HG02943 (cell line): ENCODE measurements around the gene CUL4A.
"Not testable (repeated sequence)": the region's sequence is repeated elsewhere in the genome, so short reads cannot be mapped to it uniquely, and the experiment has no call there.

Source experiments
- ATAC-seq: cut with Tn5 transposase; IDR thresholded peaks from one replicate; pipeline ENCODE4 v1.9.1; 2021; ENCODE audit warnings: mild to moderate bottlenecking, low read depth, moderate library complexity; ENCODE audit not compliant: unreplicated experiment

Gene CUL4A

DNA sequence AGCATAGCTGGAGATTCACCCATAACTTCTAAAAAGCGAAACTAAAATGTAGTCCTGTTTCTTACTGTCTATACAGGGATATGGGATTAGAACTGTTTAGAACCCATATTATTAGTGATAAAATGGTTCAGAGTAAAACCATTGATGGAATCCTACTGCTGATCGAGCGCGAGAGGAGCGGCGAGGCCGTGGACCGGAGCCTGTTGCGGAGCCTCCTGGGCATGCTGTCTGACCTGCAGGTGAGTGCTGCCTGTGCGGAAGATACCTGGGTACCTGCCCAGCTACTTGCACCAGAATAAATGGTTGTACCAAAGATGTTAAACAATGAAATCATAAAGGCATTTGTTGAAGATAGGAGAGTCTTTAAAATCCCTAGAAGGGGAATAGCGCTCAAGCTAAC, 23.7 kb downstream of the CUL4A start:
- ATAC-seq = no peak

DNA sequence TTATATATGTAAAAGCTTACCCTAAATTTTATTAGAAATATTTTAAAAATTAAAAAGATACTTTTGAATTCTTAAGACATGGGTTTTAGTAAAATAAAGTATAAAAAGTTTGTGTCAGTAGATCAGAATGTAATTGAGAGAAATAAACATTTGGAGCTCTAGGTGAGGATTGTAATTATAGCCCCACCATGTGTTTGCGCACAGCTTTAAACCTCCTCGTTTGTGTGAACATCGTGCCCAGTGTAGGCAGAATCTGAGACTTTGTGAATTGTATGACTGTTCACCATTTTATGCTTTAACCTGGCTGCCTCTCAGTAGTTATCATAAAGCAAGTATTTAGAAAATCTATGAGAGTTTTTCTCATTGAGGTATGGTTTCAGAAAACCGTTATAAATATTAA, 29.1 kb downstream of the CUL4A start:
- ATAC-seq = no peak

DNA sequence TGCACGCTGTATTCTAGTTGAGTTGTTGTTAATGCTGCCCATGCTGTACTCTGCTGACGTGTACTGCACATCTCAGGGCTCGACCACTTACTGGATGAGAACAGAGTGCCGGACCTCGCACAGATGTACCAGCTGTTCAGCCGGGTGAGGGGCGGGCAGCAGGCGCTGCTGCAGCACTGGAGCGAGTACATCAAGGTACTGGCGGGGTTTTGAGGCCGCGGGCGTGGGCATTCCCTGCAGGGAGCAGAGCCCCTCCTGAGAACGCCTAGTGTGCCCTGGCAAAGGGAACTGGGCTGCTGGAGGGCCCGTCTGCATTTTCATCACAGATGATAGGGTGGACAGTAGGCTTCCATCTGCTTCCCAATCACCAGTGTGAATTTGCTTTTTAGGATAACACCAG, 29.9 kb downstream of the CUL4A start:
- ATAC-seq = no peak

DNA sequence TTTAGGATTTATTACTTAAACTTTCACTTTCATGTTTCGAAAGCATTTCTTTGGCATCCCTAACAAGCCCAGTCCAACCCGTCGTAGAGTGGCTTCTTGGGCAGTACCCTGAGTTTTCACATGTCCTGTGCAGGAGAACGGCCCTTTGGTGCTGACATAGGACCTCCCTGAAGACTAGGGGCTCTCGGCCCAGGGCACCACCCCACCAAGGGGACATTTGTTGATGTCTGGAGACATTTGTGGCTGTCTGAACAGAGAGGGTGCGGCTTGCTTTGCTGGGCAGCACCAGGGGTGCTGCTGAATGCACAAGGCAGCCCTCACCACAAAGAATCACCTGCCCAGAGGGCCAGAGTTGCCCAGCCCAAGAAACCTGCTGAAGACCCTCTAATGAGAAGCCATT, 30.6 kb downstream of the CUL4A start:
- no peak for ATAC-seq

DNA sequence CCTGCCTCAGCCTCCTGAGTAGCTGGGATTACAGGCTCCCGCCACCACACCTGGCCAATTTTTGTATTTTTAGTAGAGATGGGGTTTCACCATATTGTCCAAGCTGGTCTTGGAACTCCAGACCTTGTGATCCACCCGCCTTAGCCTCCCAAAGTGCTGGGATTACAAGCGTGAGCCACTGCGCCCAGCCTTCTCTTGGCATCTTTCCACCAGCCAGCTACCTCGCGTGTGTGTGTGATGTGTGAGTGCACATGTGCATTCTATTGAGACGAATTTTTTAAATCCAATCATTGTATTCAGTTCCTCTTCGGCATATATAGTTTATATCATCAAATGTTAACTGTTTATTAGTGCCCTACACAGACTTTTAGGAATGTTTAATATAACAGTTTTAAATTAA, 32.2 kb downstream of the CUL4A start:
- not testable (repeated sequence) for ATAC-seq

DNA sequence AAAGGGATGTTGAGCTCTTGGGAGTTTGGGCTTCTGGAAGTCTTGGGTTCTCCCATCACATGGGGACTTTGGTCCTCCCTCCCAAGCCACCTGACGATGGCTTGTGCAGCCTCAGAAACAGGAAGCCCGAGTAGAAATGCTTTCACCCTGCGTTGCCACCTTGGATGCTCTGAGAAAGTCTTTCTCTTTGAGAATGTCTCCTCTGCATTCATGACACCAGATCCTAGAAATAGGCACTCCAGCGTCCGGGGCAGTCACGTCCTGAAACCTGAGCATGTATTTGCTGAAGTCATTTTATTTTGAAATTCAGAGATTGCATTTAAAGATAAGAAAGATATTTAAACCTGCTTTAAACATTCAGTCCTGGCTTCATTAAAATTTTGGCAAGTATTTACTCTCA, 34.4 kb downstream of the CUL4A start:
- ATAC-seq = no peak

DNA sequence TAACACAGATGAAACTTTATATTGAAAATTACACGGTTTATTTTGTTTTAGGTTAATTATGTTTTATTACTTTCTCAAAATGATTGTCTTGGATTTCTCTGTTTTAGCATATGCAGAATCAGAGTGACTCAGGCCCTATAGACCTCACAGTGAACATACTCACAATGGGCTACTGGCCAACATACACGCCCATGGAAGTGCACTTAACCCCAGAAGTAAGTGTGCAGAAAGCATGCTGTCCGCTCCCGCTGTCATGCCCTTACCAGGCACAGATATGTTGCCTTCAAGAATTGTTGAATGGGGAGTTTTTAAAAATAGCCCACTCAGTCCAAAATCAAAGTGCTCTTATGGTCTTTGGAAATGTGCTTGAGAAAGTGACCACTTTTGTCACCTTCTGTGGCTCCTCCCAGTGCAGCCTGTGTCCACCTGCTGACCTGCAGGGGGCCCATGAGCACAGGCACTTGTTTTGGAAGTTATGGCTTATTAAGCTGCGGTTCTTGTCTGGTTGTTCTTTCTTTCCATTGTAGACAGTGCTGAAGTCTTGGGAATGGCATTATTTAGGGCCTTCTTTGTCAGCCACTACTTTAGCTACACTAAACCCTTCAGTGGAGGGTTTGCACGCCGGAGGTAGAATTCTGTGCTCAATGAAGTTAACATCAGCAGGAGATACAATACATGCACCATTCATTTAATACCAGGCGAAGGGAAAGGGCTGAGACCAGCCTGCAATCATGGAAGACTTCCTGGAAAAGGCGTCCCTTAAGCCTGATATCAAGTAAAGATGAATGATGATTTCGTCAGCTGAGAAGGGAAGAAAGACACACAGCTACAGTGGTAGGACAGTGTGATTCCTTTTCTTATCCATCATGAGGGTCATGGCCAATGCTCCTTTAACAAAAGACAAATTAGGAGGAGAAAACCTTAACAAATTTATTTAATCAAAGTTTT, 36.7 kb downstream of the CUL4A start:
- no peak for ATAC-seq

DNA sequence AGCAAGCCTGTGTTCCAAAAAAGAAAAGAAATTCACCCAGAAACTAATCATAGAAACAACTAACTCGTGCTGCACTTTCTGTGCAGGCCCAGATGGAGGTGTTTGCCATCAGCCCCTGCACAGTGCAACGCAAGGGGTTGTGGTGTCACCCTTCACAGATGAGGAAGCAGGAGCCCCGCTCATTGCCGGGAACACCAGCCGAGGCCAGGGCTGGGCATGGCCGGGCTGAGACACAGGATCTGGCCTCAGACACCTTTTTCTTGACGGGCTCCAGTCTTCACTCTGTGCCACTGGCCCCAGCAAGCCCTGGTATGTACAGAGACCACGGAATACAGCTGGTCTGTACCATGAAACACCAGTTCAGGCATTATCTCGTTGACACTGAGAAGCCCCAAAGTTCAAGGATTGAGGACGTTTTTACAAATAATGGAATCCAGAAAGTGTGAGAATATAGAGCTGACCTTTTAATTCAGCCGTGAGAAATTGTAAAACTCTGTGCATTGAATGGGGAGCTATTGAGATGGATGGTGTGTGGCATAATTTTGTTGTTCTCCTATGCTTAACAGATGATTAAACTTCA, 43.2 kb downstream of the CUL4A start:
- ATAC-seq = no peak

DNA sequence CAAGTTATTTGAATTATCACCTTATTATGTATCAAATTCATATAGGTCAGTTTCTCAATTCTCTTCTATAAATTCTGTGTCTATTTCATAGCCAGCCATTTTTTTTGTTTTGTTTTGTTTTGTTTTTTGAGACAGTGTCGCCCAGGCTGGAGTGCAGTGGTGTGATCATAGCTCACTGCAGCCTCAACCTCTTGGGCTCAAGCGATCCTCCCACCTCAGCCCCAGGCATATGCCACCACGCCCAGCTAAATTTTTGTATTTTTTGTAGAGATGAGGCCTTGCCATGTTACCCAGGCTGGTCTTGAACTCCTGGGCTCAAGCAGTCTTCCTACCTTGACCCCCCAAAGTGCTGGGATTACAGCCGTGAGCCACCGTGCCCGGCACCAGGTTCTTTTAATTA, 48.5 kb downstream of the CUL4A start:
- ATAC-seq = not testable (repeated sequence)

DNA sequence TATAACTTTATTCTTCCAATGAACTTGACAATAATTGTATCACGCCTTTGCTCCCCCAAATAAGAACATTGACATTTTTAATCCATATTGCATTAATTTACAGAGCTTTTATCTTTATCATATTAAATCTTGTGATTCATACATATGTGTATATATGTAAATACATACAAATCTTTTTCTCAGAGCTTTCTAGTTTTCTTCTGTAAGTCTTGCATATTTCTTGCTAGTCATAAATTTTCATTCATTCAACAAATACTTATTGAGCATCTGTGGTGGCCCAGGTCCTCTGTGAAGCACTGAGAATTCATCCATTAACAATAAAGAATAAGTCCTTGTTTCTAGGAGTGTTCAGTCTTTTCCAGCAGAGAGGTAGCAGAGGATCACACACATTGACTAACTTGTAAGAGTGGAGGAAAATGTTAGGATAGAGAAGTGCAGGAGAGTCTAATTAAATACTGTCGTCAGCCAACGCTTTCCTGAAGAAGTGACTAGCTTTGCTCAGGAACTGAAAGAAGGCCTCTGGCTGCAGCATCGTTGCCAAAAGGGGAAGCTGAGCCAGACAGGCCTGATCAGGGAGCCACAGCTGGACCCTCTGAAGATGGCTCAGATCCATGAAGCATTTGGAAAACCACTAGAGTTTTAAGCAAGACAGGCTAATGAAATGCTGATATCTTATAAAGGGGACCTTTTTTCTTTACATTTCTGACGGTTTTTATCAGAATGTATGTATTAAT, 49.1 kb downstream of the CUL4A start:
- no peak for ATAC-seq

DNA sequence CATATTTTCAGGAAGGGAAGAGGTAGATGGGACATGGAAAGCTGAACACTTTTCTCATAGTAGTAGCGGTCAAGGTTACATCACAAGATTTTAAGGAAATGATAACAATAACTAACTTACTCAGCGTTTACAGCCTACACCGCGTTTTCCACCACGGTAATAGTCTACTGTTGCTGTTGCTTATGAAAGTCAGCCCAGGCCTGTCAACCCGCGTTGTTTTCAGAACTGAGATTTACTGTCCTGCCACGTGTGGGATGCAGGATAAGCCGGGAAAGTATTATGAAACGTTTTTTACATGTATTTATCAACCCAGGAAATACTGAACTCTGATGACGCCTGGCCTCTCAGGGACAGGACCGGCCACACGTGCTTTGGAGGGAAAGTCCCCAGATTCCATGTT, 51.6 kb downstream of the CUL4A start:
- no peak for ATAC-seq

DNA sequence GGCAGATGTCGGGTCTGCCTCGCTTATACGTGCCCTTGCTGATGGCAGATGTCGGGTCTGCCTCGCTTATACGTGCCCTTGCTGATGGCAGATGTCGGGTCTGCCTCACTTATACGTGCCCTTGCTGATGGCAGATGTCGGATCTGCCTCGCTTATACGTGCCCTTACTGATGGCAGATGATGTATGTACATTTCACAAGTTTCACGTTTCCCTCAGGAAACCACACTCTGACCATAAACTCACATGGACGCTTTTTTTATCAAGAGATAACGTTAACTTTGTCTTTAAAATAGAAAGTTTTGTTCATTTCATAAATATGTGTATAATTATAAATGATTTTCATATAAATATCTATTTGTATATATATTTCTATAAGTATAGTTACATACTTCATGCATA, 53.6 kb downstream of the CUL4A start:
- not testable (repeated sequence) for ATAC-seq

DNA sequence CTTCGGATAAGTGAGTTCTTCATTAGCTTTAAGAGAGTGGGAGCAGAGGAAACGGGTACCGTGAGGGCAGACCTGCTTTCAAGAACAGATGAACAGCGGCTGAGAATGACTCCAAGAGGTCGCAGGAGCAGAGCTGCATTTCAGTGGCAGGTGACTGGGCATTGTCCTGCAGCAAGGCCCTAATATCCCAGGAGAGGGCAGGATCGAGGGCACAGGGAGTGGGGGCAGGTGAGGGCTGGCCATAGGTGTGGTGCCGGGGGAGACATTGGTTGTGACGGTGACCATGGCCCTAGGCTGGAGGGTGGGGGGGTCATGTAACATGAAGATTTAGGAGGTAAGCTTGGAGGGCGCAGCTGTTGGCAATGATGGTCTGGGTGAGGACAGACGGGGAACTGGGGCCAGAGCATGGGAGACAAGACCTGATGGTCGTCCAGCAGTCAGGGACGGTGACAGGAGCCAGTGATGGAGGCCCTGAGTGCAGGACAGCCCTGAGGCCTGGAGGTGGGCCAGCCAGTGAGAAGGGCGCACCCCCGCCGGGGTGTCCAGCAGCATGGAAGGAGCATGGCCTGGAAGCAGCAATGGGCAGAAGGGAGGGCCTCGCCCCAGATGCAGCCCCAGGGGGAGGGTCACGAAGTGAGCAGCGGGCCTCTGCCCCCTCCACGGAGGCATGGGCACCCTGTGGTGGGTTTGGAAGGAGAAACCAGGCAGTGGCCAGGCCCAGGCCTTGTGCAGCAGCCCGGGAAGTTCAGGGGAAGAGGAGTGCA, 58.4 kb downstream of the CUL4A start:
- ATAC-seq = no peak

DNA sequence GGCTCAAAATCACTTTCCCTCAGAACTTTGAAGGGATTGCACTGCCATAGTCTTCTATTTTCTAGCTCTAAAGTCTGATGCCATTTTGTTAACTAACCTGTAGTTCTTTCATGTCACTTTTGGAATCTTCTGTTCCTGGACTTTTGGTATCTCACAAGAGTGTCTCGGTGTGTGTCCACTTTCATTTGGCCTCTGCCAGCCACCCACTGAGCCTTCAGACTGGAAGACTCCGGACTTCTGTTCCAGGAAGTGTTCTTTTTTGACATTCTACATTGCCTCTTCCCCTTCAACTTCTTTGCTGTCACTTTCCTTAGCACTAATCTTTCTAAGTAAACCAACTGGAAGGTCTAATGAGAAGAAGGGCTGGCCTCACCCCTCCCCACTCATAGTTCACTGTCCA, 62.6 kb downstream of the CUL4A start:
- ATAC-seq = no peak

DNA sequence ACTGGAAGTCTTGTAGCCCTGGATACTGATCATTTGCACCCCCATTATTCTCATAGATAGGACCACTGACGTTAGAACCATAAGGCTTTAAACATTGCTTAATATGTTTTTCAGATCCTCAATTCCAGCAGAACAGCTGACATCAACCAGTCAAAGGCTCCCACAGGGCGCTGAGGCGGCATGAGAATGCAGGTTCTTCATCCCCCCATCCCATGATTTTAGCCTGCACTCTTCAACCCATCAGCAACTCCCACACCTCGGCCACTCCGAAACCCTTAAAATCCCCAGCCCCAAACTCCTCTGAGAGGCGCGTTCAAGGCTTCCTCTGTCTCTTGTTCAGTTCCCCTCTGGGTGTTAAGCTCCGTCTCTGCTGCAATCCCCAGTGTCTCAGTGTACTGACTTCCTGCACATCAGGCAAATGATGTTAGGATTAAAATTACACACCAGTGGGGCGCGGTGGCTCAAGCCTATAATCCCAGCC, 63.3 kb downstream of the CUL4A start:
- no peak for ATAC-seq

DNA sequence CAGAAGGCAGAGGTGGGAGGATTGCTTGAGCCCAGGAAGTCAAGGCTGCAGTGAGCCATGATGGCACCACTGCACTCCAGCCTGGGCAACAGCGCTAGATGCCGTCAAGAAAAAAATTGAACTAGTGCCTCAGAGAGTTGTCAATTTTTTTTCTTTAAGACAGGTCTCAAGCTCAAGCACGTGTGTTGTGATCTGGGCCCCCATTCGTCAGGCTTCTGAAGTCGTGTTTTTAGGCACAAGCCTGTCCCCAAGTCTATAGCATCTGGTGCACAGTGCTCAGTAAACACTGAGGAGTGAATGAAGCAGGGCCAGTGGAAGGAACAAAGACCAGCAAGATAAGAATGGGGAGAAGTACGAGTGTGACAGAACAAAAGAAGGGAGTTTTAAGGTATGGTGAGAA, 63.9 kb downstream of the CUL4A start:
- no peak for ATAC-seq

DNA sequence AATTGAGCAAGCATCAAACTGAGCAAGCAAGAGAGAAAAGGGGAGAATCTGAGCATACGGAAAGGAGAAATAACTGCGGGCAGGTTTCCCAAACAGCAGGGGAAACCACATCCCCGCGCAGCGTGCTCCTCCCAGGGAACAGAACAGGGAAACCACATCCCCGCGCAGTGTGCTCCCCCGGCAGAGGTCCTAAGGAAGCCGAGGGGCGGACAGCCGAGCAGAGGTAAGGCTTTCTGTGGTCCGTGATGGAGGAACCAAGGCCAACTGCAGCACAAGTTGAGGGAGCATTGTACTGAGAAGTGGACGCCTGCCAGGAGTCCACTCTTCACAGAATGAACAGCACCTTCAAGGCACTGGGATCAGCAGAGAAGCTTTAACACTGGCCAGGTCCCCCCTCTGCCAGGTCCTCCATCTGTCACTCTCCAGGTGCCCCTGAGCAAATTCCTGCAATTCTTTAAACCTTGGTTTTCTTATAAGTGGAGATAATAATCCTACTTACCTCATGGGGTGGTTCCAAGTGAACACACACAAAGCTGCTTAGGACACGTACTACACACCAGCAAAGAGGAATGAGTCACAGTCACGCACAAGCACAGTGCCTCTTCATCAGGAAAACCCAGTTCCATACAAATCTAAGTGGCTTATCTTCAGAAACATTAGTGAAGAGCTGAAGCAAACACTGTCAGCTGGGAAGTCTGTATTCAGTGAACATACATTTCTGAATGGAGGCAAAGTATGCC, 64.6 kb downstream of the CUL4A start:
- ATAC-seq = no peak

DNA sequence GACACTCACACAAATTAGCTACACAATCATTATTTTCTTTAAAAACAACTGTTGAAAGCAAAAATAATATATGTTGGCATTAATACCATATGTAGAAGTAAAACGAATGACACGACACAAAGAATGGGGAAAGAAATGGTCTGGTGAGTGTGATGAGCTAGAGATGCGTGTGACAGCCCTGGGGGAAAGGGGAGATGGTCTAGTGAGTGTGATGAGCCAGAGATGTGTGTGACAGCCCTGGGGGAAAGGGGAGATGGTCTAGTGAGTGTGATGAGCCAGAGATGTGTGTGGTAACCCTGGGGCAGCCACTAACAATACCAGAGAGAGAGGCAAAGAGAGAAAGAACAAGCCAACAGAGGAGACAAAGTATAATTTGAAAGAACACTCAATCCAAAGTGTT, 65.3 kb downstream of the CUL4A start:
- ATAC-seq = no peak

DNA sequence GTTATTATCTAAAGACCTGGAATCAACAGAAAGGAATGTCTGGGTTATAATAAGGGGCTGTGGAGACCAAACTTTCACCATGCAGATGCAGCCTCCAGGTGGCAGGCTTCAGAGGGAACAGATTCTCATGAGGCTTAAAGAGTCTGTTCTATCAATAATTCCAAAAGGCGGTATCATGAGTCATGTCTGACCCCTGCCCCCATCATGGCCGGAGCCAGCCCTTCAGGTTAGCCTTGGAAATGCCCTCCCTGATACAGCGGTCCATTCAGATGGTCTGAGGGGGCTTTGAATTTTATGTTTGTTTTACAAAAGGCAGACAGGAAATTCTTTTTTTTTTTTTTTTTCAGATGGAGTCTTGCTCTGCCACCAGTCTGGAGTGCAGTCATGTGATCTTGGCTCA, 66.0 kb downstream of the CUL4A start:
- no peak for ATAC-seq

DNA sequence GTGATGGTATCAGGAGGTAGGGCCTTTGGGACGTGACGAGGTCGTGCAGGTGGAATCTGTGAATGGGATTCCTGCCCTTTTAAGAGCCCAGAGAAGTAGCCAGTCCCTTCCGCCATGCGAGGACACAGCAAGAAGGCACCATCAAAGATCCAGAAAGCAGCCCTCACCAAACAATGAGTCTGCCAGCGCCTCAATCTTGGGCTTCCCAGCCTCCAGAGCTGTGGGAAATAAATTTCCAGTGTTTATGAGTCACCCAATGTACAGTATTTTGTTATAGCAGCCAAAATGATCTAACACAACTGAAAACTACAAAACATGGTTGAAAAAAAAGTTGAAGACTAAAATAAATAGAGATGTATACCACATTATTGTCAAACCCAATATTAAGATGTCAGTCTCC, 70.7 kb downstream of the CUL4A start:
- no peak for ATAC-seq
